Stimulated activated CD8-positive, alpha-beta memory T cell treated with anti-CD3 and anti-CD28 coated beads, Interleukin-15, amount 100 ng/mL, for 48 hours (primary cell): ENCODE results near the gene TSPAN18.

Source experiments
- DNase-seq, 2 donors: peaks; one replicate each; pipeline ENCODE4 v3.0.0-alpha.2; 2020; ENCODE audit warnings: low read depth in 2 of 2

TSPAN18 gene

DNA sequence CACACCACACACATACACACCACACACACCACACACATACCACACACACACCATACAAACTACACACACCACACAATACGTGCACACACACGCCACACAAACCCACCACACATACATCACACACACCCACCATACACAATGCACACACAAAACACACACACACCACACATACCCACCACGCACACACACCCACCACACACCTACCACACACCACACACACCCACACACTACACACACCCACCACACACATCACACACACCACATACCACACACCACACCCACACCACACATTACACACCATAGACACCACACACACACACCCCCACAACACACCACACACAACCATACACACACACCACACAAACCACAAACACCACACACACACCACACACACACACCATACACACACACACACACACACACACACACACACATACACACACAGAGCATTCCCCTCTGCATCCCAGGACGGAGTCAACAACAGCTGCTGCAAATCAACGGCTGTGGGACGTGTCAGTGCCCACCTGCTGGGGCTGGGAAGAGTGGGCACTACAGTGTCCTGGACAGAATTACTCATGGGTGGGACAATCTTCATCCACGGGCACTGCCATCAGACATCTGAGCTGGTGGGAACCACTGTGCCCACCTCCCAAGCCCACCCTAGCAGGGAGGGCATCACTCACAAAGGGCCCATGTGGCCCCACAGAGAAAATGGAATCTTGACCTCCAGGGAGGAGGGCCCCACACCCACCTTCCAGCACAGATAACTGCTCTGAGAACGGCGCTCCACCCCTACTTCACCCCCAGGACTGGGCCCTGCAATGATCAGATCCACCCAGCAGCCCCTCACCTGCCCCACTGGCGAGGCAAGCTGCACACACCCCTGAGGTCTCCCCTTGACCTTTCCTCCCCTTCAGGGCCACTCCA, 215.5 kb downstream of the TSPAN18 start:
- DNase-seq = no peak

DNA sequence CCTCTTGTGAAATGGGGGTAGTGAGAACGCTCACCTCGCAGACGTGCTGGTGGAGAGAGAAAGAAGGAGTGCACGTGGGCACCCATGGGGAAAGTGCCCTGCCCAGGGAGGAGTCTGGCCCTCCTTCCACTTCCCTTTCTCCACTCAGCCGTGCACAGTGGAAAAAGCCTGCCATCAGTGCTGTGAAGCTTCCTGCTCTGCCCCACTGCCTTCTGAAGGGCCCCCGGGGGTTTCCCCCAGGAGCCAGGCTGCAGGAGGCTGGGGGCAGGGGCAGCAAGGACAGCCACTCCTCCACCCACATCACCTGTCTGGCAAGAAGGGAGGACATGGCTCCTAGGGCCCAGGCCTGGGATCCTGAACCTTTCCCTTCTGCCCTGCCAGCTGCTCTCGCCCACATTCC, 216.4 kb downstream of the TSPAN18 start:
- DNase-seq = peak in 1 of 2 donors; percentile 45

DNA sequence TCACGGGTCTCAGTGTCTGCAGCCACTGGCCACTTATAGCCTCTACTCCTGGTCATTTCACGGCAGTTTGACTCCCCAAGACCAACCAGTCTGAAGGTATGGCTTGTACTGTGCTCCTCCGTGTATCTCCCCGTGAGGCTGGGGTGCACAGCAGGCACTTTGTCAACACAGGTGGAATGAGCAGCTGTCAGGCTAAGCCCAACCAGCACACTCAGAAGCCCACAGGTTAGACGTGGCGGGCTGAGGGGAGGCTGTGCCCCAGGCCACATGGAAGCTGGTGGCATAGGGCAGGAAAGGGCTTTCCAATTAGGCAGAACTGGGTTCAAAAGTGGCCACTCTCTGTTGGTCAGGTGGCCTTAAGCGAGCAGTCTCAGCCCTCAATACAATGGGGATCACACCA, 216.9 kb downstream of the TSPAN18 start:
- no peak for DNase-seq

DNA sequence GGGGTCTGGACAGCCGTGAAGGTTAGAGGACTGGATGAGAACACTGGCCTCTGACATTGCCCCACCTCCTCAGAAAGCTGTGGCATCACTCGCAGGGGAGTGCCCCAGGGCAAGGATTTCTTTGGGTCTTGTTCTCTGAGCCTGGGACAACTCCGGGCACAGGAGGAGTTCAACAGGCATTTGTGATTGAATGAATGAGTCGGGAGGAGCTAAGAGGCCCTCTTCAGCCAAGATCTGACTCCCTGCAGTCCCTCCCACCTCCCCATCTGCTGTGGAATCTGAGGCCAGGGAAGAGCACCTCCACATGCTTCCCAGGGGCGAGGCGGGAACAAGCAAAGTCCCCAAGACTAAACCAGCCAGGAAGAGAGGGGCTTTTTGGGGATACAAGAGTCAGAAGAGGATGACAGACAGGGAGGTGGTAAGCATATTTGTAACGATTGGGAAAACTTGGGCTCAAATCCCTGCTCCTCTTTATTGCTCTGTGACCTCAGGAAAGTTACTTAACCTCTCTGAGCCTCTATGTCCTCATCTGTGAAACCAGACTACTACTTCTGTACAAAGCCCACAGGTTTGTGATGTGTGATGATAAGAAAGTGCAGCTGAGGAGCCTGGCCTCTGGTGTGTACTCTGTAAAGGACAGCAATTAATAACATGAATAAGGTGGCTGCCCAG, 217.6 kb downstream of the TSPAN18 start:
- no peak for DNase-seq

DNA sequence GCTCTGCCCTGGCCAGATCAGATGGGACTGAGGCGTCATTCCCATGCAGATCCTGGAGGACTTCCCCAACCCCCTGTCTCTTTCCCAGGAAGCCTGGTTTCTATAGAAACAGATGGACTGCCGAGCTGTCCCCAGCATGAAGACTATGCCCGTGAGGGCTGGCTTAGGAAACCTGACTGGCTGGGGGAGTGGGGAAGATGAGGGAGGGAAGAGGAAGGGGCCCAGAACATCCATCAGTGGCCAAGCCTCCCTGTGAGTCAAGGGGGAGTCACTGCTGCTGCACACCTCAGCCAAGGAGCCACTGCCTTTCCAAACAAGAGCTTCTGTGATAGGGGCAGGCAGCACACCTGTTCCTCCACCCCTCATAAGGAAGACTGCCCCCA, 218.1 kb downstream of the TSPAN18 start:
- no peak for DNase-seq

DNA sequence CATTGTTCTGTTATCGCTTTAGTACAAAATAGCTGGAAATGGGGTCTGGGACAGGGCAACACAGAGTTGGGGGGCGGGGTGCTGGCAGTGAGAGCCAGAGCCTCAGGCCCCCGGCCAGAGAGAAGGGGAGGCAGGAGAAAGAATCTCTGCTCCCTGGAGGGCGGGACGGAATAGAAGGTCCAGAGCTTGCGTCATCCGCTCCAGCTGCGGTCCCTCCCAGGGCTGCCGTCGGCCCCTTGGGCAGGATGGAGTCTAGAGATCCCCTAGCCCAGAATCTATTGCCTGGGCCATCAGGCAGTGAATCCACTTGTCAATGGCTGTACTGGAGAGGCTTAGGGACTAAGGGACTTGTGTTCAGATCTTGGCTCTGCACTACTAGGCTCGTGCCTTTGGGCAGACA, 218.9 kb downstream of the TSPAN18 start:
- DNase-seq = no peak

DNA sequence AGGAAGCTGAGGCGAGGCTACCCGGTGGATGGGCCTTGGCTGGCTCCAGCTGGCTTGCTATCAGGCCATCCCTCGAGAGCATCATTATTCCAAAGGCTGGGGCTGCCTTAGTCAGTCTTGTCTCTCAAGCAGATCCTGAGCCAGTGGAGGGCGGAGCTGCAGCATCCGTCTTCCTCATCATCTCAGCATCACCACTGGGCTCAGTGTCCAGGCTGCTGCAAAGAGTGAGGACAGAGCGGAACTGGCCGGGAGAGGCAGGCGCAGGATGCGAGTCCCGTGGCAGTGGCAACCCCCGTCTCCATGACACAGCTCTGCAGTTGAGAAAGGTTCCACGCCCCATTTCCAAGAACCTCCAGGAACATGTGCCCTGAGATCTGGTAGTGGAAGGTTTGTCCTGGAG, 219.5 kb downstream of the TSPAN18 start:
- DNase-seq = no peak

DNA sequence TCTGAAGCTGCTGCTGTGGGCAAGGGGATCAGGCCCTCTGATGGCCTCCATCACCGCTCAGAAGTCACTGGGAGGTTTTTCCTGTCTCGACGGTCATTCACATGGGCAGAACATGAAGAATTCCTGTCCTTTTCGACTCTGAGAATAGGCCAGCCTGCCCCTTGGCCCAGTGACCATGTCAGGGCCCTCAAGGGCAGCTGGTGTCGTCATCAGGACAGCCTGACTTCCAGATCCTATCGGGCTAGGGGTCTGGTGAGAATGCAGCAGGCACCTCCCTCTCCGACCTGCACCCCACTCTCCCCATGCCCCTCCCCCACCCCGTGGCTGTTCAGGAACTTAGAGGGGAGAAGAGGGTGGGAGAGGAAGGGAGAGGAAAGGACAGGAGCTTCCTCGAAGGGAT, 220.4 kb downstream of the TSPAN18 start:
- DNase-seq = no peak

DNA sequence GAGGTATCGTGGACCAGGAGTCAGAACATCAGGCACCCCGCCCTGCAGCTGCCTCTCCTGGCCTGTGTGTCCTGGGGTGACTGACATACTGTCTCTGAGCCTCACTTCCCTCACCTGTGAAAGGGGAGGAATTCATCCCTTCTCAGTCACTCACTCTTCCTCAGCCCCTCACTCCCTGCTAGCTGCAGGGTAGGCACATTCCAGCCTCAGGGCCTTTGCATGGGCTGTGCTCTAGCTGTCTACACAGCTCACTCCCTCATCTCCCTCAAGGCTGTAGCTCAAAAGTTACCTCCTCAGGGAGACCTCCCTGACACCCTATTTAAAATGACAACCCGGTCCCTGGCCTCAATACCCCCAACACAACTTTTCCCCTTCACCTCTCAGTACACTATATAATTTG, 221.4 kb downstream of the TSPAN18 start:
- no peak for DNase-seq

DNA sequence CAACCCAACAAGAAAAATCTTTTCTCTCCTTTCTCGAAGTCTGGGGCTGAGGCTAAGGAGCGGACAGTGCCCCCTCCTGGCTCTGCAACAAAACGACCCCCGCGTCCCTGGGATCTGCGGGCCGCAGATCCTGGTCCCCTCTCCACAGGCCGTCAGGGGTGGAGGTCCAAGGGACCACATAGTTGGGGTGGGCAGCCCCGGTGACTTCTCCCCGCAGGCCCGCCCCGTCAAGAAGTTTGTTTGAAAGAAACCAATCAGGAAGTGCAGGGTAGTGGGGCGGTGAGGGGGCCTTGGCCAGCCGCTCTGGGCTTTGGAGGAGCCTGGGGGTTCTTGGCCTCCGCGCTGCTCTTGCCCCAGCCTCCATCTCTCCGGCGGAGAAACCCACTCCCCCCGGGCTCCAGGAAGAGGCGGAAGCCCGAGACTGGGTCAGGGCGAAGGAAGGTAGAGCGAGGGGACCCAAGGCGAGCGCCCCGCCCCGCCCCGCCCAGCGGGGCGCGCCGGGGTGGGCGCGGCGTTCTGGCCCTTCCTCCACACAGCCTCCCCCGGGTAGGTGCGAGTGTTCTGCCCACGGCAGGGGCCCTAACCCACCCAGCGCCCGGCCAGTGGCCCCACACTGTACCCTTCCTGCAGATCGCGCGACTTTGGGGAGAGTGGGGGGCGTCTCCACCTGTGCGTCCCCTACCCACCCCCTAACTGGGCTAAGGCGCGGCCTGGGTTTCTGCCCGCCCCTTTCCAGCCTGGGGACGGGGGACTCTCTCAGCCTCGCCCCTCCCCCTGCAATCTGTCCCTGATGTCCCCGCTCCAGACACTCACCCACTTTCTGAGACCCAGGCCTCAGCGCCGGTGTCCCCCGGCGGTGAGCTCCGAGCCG, 222.6 kb downstream of the TSPAN18 start:
- DNase-seq = no peak

DNA sequence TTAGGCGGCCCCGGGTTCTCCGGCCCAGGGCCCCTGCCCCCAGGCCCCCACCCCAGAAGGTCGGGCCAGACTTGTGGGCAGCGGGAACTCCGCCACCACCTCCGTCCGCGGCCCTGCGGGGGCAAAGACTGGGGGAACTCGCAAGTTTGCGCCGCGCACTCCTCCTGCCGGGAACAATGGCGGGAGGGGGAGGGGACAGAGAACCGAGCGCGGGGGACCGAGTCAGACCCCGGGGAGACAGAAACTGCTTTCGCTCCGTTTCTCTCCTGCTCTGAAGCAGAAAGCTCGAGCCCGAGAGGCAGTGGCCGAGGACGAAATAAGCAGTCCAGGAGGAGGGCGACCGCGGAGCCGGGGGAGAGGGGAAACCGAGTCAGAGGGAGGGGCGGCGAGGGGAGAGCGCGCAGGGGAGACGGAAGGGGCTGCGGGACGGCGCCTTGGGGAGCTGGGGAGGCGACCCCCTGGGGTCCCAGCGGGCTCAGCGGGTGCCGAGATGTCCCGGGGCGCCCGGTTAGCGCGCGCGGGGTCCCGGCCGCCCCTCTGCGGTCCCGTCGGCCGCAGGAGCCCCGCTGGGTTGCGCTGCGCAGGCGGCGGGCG, 223.4 kb downstream of the TSPAN18 start:
- no peak for DNase-seq

DNA sequence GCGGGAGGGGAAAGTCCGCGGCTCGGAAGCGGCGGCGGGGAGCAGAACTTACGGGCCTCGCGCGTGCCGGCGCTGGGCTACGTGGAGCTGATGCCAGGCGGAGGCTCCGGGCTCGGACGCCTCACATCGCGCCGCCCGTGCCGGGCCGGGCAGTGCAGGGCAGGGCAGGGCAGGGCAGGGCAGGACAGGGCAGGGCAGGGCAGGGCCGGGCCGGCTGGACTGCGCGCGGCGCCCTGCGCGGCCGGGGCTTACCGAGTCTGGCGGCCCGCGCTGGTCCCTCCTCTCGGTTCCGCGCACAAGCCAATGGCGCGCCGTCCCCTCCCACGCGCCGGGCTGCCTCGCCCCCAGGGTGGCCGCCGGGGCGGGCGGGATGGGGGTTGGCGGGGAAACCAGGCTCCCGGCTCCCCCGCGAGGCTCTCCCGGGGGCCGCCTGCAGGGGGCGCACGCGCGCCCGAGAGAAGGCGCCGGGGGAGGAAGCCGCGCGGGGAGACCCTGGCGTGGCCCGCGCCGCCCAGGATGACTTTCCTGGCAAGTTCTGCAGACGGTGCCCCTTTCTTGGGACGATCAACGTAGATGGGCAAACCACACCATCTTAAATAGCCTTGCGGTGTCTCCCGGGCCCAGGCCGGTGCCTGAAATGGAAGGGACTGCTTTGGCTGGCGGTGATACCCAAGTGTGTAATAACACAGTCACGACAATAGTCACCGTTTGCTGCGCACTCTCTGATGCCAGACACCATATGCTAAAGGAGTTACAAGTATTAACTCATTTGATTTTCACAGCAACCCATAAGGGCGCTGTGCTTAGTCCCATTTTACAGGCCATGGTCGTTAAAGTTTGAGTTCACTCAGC, 224.1 kb downstream of the TSPAN18 start, which contains the start of gene TP53I11:
TSS of gene TP53I11 (minus strand) at position 259 of the 852 bp plus-strand sequence. CDS start 12,548 bp downstream, outside the sequence.
- DNase-seq = peak; percentile 58 to 67

DNA sequence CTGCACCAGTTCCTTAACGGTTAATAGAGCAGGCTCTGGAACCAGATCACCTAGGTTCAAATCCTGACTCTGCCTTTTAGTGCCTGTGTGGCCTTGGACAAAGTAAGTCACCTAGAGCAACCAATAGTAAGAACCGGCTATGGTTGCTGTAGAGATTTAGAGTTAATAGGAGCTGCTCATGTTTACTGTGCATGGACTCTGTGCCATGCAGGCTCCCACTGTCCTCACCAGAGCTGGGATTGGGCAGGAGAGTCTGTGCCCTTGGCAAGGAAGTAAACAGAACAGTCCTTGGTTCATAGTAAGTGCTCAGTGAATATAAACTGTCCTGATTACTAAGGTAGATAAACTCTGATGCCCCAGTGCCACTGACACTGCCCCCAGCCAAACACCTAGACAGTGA, 225.3 kb downstream of the TSPAN18 start:
- no peak for DNase-seq

DNA sequence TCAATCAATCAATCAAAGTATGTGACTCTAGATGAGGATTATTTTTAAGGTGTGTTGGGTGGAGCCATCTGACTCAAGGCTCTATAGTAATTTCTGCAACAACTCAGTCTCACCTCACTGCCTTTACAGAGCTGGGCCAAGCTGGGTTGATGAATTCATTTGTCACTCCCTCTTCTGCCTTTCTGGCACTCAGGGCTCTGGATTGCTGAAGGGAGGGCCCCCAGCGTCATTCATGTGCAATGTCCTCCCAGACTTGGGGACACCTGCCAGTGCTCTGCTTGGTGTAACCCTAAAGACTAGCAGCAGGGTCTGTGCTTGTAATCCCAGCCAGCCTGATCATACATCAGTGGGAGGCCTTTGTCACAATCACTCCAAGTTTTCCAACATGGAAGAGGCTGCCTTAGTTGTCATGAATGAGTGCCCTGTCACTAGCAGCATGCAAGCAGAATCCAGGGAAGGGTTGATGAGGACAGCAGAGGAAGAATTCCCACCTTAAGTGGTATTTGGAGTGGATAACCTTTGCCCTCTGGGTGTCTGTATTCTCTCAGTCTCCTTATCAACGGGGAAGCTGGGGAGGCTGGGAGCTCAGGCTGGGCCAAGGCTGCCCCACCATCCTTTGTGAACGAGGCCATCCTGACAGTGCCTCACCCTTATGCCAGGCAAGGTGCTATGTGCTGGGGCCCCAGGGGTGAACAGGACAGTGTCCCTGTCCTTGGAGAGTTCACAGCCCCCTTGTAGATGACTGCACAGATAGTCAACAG, 225.9 kb downstream of the TSPAN18 start:
- DNase-seq = no peak

DNA sequence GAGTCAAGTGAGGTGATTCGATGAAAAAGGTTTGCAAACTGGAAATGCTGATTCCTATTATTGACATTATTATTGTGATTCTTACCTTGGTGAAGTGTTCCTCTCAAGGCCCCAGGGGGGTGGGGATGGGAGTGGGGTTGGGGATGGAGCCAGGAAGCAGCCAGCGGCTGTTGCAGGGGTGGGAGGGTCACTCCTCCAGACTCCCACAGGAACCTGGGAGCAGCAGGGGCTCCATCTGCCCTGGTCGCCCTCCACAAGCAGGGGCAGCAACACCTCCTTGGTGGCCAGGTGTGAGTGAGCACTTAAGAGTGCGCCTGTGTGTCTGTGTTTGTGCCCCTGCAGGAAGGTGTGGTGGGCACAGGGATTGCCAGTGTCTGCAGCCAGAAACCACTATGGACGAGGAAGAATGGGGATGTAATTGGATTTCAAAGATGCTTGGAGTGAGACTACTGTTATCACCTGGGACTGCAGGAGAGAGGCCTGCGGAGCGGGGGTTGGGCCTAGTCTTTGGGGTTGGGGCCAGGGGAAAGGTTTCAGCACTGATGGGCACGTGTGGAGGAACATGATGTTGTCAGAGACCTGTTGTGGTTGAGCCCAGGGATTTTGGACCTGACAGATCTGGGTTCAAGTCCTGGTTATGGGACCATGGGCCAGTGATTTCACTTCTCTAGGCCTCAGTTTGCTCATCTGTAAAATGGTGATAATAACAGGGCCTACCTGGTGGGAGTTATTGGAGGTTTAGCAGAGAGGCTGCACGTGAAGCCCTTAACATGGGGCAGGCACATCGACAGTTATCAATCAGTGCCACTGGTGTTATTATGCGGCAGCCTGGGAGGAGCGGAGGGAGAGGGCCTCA, 227.5 kb downstream of the TSPAN18 start:
- no peak for DNase-seq

DNA sequence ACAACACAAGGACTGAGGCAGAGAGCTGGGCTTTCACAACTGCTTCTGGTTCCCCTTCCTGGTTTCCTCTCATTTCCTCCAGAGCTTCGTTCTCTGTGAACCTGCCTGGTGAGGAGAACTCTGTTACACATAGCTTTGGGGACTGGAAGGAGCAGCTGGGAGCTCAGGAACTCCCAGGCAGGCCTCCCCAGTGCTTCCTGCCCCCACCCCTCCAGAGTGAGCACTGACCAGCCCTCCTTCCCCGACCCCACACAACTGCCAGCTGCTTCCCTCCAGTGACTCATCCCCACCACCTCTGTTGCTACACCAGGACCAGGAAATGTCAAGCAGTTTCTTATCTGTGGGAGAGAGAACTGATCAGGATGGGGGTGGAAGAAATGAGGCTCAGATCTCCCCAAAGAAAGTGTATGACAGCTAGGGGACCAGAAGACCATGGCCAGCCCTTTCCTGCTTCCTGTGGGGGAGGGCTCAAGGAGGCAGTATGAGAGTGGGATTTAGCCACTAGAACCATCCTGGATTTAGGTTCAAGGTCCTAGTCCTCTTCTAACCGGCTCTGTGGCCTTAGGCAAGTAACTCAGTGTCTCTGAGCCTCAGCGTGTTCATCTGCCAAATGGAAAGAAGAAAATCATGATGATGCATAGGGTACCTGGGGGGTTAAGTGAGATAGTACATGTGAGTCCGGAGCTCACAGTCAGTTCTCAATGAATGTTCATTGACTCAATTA, 228.4 kb downstream of the TSPAN18 start:
- no peak for DNase-seq

DNA sequence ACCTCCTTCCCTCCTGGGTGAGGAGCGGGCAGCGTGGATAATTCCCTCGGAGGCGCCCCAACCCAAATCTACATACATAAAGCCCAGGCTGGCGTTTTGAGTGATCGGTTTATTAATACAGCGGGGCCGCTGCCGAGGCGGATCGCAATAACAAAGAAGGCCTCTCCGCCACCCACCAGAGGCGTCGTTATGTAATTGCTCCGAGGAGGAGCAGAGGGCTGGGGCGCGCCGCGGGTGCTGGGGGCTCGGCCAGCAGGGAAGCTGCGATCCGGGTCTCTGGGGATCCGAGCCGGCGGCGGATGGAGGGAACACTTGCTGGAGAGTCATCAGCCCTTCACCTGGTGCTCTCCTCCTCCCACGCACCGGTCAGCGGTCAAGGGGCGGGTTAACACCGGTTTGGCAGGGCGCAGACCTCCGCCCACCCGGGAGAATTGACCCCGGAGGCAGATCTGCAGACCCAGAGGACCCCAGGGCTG, 230.3 kb downstream of the TSPAN18 start:
- DNase-seq = no peak
